Neural crest cell (in vitro differentiated cells): Measurements from ENCODE around the gene DYNC1I1. TPM values are rescaled to one million over a fixed set of nuclear protein-coding genes. Genes with fewer than 3 reads are reported as not detected.

ENCODE experiments used
- DNase-seq: peaks from one replicate; pipeline ENCODE4 v3.0.0; 2021; ENCODE audit warnings: low read depth, mixed read lengths, low spot score
- H3K27ac Mint-ChIP-seq: one replicate; pipeline ENCODE4 v1.8.0; 2021; ENCODE audit warnings: mild to moderate bottlenecking, mixed read lengths; ENCODE audit not compliant: unreplicated experiment
- H3K27me3 Mint-ChIP-seq: 2 replicates; pipeline ENCODE4 v1.8.0; 2021; ENCODE audit warnings: low read depth, mild to moderate bottlenecking, mixed read lengths
- H3K36me3 Mint-ChIP-seq: 2 replicates; pipeline ENCODE4 v1.8.0; 2021; ENCODE audit warnings: low read depth, mild to moderate bottlenecking, mixed read lengths
- H3K4me1 Mint-ChIP-seq: 2 replicates; pipeline ENCODE4 v1.8.0; 2021; ENCODE audit warnings: mixed read lengths
- H3K4me3 Mint-ChIP-seq: one replicate; pipeline ENCODE4 v1.8.0; 2021; ENCODE audit warnings: mild to moderate bottlenecking, mixed read lengths
- H3K9me3 Mint-ChIP-seq: 2 replicates; pipeline ENCODE4 v1.8.0; 2021; ENCODE audit warnings: mixed read lengths
- CTCF ChIP-seq: fragments of 200-600 bp; sonication (generic); conservative IDR thresholded peaks from 2 replicates; pipeline ENCODE4 v1.5.0; 2021; ENCODE audit warnings: antibody characterized with exemption, mild to moderate bottlenecking
- total RNA-seq: library from RNA; stranded (reverse); gene quantifications from 2 replicates; pipeline ENCODE4 v1.2.1, GENCODE V29; 2021

DYNC1I1 gene
- total RNA-seq, 1 donor from 2014 or later: 0.79 TPM

DNA sequence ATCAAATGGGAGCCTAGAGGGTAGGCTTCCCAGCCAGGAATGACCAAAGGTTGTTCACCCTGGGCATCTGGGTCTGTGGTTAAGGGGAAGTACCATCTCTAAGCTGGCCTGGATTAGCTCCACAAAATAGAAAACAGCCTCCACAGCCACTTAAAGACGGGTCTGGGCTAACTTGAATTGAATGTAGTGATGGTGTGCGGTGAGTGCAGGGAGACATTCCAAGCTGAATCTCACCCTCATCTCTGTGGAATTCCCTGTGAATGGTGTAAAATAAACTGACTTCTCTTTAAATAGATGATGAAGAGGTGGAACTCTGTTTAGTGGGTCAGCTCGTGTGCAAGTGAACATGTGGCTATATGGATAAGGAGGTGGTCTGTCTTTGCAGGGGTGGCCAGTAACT lies 251.0 kb downstream of the DYNC1I1 start:
- H3K4me3 Mint-ChIP-seq: no peak overlapping the region
- no peak overlapping the region for H3K27ac Mint-ChIP-seq
- H3K9me3 Mint-ChIP-seq: peaks cover 3% of the 10 kb centered on the region
- H3K36me3 Mint-ChIP-seq: no peaks in the 10 kb centered on the region
- TF ChIP-seq CTCF: no peak
- H3K4me1 Mint-ChIP-seq: no peaks in the 10 kb centered on the region
- peaks cover 2% of the 10 kb centered on the region for H3K27me3 Mint-ChIP-seq
- DNase-seq: no peak

GRCh38 chr7:96026010-96026409 lies 253.7 kb downstream of the DYNC1I1 start:
- H3K4me1 Mint-ChIP-seq: no peaks in the 10 kb centered on the region
- H3K36me3 Mint-ChIP-seq: no peaks in the 10 kb centered on the region
- H3K4me3 Mint-ChIP-seq: no peak overlapping the region
- no peak for TF ChIP-seq CTCF
- DNase-seq: no peak
- H3K27ac Mint-ChIP-seq: no peak overlapping the region
- H3K9me3 Mint-ChIP-seq: no peaks in the 10 kb centered on the region
- peaks cover 2% of the 10 kb centered on the region for H3K27me3 Mint-ChIP-seq

DNA sequence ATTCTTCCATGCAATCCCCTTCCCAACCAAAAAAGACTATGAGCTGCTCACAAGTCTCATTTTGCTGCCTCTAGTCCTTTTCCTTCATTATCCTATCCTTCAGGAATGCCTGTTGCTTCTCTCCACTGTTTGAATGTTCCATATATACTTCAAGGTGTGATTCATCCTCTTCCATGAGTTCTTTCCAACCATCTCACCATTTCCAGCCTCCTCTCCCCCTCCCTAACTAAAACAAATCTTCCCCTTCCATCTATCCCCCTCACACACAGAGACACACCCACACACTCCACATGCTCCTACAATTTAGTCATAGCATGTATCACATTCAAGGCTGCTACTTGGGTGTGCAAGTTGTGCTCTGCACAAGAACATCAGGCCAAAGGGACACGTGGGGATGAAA lies 254.3 kb downstream of the DYNC1I1 start:
- peaks cover 2% of the 10 kb centered on the region for H3K27me3 Mint-ChIP-seq
- H3K4me3 Mint-ChIP-seq: no peak overlapping the region
- DNase-seq: no peak
- no peak for TF ChIP-seq CTCF
- no peaks in the 10 kb centered on the region for H3K9me3 Mint-ChIP-seq
- H3K27ac Mint-ChIP-seq: no peak overlapping the region
- no peaks in the 10 kb centered on the region for H3K36me3 Mint-ChIP-seq
- no peaks in the 10 kb centered on the region for H3K4me1 Mint-ChIP-seq

GRCh38 chr7:96028729-96029128 lies 256.4 kb downstream of the DYNC1I1 start:
- no peak overlapping the region for H3K27ac Mint-ChIP-seq
- peaks cover 2% of the 10 kb centered on the region for H3K27me3 Mint-ChIP-seq
- H3K4me3 Mint-ChIP-seq: no peak overlapping the region
- H3K4me1 Mint-ChIP-seq: no peaks in the 10 kb centered on the region
- H3K36me3 Mint-ChIP-seq: no peaks in the 10 kb centered on the region
- DNase-seq: no peak
- no peaks in the 10 kb centered on the region for H3K9me3 Mint-ChIP-seq
- TF ChIP-seq CTCF: no peak

DNA sequence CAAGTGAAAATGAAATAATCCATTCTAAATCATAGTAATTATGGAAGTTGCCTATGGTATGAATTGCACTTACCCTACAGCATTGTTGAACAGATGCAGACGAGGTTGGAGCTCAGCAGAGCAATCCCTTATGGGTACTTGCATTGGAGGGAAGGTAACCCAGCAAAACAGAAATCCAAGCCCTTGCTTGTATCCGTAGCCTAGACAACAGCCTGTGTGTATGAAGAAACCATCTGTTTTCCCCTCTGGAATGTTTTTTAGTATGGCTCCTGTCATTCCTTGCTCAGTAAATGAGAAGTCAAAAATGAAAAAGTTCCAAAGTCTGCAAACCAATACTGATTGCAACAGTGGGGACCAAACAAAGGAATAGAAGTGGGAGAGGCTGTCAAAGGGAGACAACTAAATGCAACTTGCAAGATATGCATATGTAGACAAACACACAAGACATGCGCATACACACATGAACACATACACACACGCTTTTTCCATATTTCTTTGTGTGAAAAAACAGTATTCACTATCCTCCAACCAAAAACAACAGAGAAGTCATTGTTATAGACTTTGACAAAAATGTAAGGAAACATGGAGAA lies 260.8 kb downstream of the DYNC1I1 start:
- Mint-ChIP-seq H3K27me3 (peaks cover 12% of the 10 kb centered on the region), H3K9me3 (no peaks in the 10 kb centered on the region), H3K4me3 (no peak overlapping the region), H3K36me3 (no peaks in the 10 kb centered on the region), H3K27ac (no peak overlapping the region), H3K4me1 (no peaks in the 10 kb centered on the region)
- TF ChIP-seq CTCF: no peak
- no peak for DNase-seq
